ENCODE data around the gene SRRM4. TPM values are rescaled to one million over a fixed set of nuclear protein-coding genes. Genes with fewer than 3 reads are reported as not detected.

Gene SRRM4
- total RNA-seq, 1 experiment from 2014 or later, result not detected

GRCh38 chr12:119122047-119122446, 140.7 kb downstream of the SRRM4 start:
- Histone ChIP-seq H3K4me3 (no peak overlapping the region), H3K4me2 (no peak overlapping the region), H2AFZ (no peak overlapping the region), H3K36me3 (ENCODE audit: low read depth) (no peaks in the 10 kb centered on the region), H4K20me1 (ENCODE audit: insufficient read depth) (no peaks in the 10 kb centered on the region), H3K9me3 (ENCODE audit: insufficient read depth, low read depth) (no peaks in the 10 kb centered on the region), H3K9me2 (ENCODE audit: insufficient read depth) (no peaks in the 10 kb centered on the region), H3K27ac (no peak overlapping the region), H3K4me1 (replicated peaks; ENCODE audit: insufficient read depth) (no peaks in the 10 kb centered on the region), H3F3A (ENCODE audit: insufficient read depth, low read depth) (no peaks in the 10 kb centered on the region), H3K27me3 (ENCODE audit: insufficient read depth, low read depth) (peaks cover 37% of the 10 kb centered on the region), H3K79me2 (ENCODE audit: low read depth) (no peaks in the 10 kb centered on the region)
- POLR2A ChIA-PET (ENCODE audit: unreplicated experiment), result no interaction called here
- TF ChIP-seq EZH2 (IDR thresholded peaks at IDR 0.05; ENCODE audit: low read depth), result no peak
- TF ChIP-seq, protein P1, sequence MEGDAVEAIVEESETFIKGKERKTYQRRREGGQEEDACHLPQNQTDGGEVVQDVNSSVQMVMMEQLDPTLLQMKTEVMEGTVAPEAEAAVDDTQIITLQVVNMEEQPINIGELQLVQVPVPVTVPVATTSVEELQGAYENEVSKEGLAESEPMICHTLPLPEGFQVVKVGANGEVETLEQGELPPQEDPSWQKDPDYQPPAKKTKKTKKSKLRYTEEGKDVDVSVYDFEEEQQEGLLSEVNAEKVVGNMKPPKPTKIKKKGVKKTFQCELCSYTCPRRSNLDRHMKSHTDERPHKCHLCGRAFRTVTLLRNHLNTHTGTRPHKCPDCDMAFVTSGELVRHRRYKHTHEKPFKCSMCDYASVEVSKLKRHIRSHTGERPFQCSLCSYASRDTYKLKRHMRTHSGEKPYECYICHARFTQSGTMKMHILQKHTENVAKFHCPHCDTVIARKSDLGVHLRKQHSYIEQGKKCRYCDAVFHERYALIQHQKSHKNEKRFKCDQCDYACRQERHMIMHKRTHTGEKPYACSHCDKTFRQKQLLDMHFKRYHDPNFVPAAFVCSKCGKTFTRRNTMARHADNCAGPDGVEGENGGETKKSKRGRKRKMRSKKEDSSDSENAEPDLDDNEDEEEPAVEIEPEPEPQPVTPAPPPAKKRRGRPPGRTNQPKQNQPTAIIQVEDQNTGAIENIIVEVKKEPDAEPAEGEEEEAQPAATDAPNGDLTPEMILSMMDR (conservative IDR thresholded peaks at IDR 0.05), result no peak
- BruUV-seq (replicated peaks), result no TSS peak
- intact Hi-C loops (cut with micrococcal nuclease; ENCODE audit: unreplicated experiment), result no loop called here
- DNase-seq, result no peak
- CTCF ChIA-PET, result no interaction called here

GRCh38 chr12:119122751-119123150, 141.4 kb downstream of the SRRM4 start:
- TF ChIP-seq EZH2 (IDR thresholded peaks at IDR 0.05; ENCODE audit: low read depth), result no peak
- TF ChIP-seq, protein P1 (conservative IDR thresholded peaks at IDR 0.05), result no peak
- Histone ChIP-seq H3K27ac (no peak overlapping the region), H3K4me2 (no peak overlapping the region), H3K79me2 (ENCODE audit: low read depth) (no peaks in the 10 kb centered on the region), H3K9me3 (ENCODE audit: insufficient read depth, low read depth) (no peaks in the 10 kb centered on the region), H3K4me3 (no peak overlapping the region), H3K36me3 (ENCODE audit: low read depth) (no peaks in the 10 kb centered on the region), H3F3A (ENCODE audit: insufficient read depth, low read depth) (no peaks in the 10 kb centered on the region), H3K4me1 (replicated peaks; ENCODE audit: insufficient read depth) (no peaks in the 10 kb centered on the region), H3K27me3 (ENCODE audit: insufficient read depth, low read depth) (peaks cover 37% of the 10 kb centered on the region), H3K9me2 (ENCODE audit: insufficient read depth) (no peaks in the 10 kb centered on the region), H4K20me1 (ENCODE audit: insufficient read depth) (no peaks in the 10 kb centered on the region), H2AFZ (no peak overlapping the region)
- CTCF ChIA-PET, result no interaction called here
- BruUV-seq (replicated peaks), result no TSS peak
- intact Hi-C loops (cut with micrococcal nuclease; ENCODE audit: unreplicated experiment), result no loop called here
- POLR2A ChIA-PET (ENCODE audit: unreplicated experiment), result no interaction called here
- DNase-seq, result no peak

- Histone ChIP-seq H3K36me3 (ENCODE audit: low read depth) (no peaks in the 10 kb centered on the region), H3F3A (ENCODE audit: insufficient read depth, low read depth) (no peaks in the 10 kb centered on the region), H3K9me2 (ENCODE audit: insufficient read depth) (no peaks in the 10 kb centered on the region), H3K27ac (no peak overlapping the region), H3K27me3 (ENCODE audit: insufficient read depth, low read depth) (peaks cover 7% of the 10 kb centered on the region; the same call in 1 of the 2 replicates), H3K4me2 (no peak overlapping the region), H3K9me3 (ENCODE audit: insufficient read depth, low read depth) (no peaks in the 10 kb centered on the region), H4K20me1 (ENCODE audit: insufficient read depth) (no peaks in the 10 kb centered on the region; the same call in 1 of the 2 replicates), H3K79me2 (ENCODE audit: low read depth) (no peaks in the 10 kb centered on the region), H3K4me1 (replicated peaks; ENCODE audit: insufficient read depth) (no peaks in the 10 kb centered on the region), H3K4me3 (no peak overlapping the region), H2AFZ (no peak overlapping the region)
- POLR2A ChIA-PET (ENCODE audit: unreplicated experiment), result no interaction called here
- BruUV-seq (replicated peaks), result no TSS peak
- intact Hi-C loops (cut with micrococcal nuclease; ENCODE audit: unreplicated experiment), result no loop called here
- TF ChIP-seq EZH2 (IDR thresholded peaks at IDR 0.05; ENCODE audit: low read depth), result no peak
- TF ChIP-seq, protein P1 (conservative IDR thresholded peaks at IDR 0.05), result no peak
- CTCF ChIA-PET, result no interaction called here
- DNase-seq, result no peak
Measured at GRCh38 chr12:119128527-119128926, 147.2 kb downstream of the SRRM4 start.

Measured in PC-9 (cell line).